IMR-90 (cell line): Measurements from ENCODE around the gene INPP5A.

ENCODE experiments used
- BHLHE40 ChIP-seq: fragments of 150-350 bp; IDR thresholded peaks from 2 replicates; pipeline ENCODE4 v1.6.1; 2016; ENCODE audit warnings: mild to moderate bottlenecking, low read depth, low read length
- CEBPB ChIP-seq: IDR thresholded peaks from 2 replicates; pipeline ENCODE4 v1.6.1; 2012; ENCODE audit warnings: low read depth, low read length, improper control_type of control experiment
- CTCF ChIP-seq: conservative IDR thresholded peaks from 2 replicates; pipeline ENCODE4 v1.5.1; 2012; ENCODE audit warnings: mild to moderate bottlenecking, low read depth, low read length, improper control_type of control experiment
- FOS ChIP-seq: fragments of 150-350 bp; IDR thresholded peaks from 2 replicates; pipeline ENCODE4 v1.6.1; 2016; ENCODE audit warnings: low read depth, low read length
- MAFK ChIP-seq: IDR thresholded peaks from 2 replicates; pipeline ENCODE4 v1.6.1; 2012; ENCODE audit warnings: low read depth, low read length, improper control_type of control experiment
- MXI1 ChIP-seq: IDR thresholded peaks from 2 replicates; pipeline ENCODE4 v1.6.1; 2012; ENCODE audit warnings: low read depth, mild to moderate bottlenecking, low read length, moderate library complexity, borderline replicate concordance
- POLR2A ChIP-seq: IDR thresholded peaks from 2 replicates; pipeline ENCODE4 v1.6.1; 2012; ENCODE audit warnings: mild to moderate bottlenecking, low read depth, low read length
- RAD21 ChIP-seq: IDR thresholded peaks from 2 replicates; pipeline ENCODE4 v1.6.1; 2012; ENCODE audit warnings: low read length, improper control_type of control experiment
- RCOR1 ChIP-seq: IDR thresholded peaks from 2 replicates; pipeline ENCODE4 v1.6.1; 2012; ENCODE audit warnings: mild to moderate bottlenecking, low read length, improper control_type of control experiment; ENCODE audit not compliant: insufficient replicate concordance
- SMC3 ChIP-seq: fragments of 150-350 bp; IDR thresholded peaks from 2 replicates; pipeline ENCODE4 v1.6.1; 2016; ENCODE audit warnings: low read depth, mild to moderate bottlenecking, antibody characterized with exemption, low read length, moderate library complexity

GRCh38 chr10:132507956-132508490, 29.6 kb upstream of the INPP5A start:
- TF ChIP-seq CTCF (no peak), MXI1 (no peak), CEBPB (no peak), RAD21 (no peak), RCOR1 (no peak), SMC3 (no peak), FOS (no peak), POLR2A (no peak), BHLHE40 (no peak), MAFK (no peak)
